Daoy (cell line): ENCODE measurements around the gene MLEC. TPM values are rescaled to one million over a fixed set of nuclear protein-coding genes. Genes with fewer than 3 reads are reported as not detected.
"Not testable (repeated sequence)": the region's sequence is repeated elsewhere in the genome, so short reads cannot be mapped to it uniquely, and the experiment has no call there.

ENCODE experiments used
- DNase-seq: peaks from one replicate; pipeline ENCODE4 v3.0.0-alpha.2; 2015; ENCODE audit warnings: low read depth
- total RNA-seq: library from RNA; depleted of rRNA; stranded (reverse); fragments of >200 nt; shearing (Covaris generic); gene quantifications from 2 replicates; pipeline ENCODE4 v1.2.3, GENCODE V29; 2014

The MLEC gene
- total RNA-seq, 1 experiment from 2014 or later, result 108 TPM

DNA sequence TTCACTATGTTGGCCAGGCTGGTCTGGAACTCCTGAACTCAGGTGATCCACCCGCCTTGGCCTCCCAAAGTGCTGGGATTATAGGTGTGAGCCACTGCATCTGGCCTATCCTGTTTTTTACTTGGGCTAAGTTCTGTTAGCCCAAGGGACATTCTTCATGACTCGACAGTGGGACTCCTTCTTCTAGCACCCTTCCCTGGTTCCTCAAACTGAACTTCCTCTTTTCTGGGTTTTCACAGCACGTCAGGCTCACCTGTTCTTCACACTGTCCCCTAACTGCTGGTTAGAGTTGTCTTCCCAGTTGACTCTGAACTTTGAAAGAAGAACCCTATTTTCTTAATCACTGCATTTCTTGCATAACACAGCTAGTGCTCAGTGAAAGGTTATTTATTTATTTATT lies 24.1 kb upstream of the MLEC start:
- DNase-seq, result no peak

DNA sequence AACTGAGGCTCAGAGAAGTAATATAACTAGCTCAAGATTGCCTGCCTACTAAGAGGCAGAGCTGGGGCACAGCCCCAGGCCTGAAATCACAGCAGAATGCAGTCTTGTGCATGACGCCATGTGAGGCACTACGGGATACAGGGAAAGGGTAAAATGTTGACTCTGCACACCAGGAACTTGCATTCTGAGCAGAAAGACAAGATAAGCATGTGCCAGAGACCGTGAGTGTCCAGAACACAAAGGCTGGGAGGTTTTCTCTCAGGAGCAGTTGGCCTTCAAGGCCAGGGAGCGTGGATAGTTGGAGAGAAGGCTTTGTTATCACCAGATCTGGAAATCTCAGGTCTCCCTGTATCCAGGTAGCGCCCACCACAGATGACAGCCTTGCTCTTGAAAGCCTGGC lies 23.2 kb upstream of the MLEC start:
- DNase-seq, result no peak

DNA sequence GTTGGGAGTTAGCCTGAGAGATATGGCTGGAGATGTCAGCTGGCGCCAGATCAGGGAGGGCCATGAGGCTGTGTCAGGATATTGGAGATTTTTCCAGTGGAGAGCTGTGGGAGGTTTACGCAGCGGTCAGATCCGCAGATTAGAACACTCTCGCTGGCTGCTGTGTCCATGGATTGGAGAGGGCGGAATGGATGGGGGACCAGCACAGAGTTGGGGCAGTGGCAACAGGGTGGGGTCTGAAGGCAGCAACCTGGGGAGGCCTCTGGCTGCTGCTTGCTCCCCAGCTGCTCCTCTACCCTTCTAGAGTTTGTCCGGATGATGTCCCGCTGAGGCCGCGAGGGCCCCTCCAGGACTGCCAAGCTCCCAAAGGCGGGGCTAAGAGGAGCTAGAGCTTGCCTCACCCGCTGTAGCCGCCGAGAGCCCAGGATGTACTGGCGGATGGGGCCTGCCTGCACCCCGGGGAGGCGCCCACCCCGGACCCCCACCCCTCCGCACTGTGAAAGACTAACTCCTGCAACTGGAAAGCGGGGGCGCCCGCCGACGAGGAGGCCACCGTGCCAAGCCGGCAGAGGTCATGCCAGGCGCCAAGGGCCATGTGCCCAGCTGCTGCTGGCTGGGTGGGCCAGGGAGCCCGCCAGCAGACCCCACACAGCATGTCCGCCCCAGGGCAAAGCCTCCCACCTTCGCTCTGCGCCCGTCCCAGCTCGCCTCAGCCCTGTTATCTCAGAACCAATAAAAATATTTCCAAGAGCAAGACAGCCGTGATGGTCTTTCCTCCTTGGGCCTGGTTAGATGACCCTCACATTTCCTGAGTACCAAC lies 20.2 kb upstream of the MLEC start:
- no peak for DNase-seq

DNA sequence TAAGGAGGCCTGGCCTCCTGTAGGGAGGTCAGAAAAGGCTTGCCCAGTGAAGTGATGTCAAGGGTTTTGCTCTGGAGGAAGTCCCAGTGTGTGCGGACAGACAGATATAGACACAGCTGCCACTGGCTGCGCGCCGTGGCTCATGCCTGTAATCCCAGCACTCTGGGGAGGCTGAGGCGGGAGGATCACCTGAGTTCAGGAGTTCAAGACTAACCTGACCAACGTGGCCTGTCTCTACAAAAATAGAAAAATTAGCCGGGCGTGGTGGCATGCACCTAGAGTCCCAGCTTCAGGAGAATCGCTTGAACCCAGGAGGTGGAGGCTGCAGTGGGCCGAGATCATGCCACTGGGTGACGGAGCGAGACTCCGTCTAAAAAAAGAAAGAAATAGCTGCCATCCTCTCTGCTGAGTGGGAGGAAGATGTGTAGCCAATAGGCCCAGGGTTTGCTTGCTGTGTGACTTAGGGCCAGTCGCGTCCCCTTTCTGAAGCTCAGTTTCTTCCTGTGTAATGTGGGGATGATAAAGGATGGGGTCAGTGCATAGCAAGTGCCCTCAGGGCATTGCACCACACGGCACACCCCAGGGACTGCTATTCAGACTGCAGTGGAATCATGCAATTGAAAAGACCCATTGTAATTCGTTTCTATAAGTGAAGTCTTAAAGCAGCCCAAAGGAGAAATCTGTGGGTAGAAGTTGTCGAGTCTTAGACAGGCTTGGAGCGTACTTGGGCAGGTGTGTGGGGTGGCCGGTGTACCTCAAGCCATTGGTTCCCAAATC lies 18.7 kb upstream of the MLEC start:
- no peak for DNase-seq

DNA sequence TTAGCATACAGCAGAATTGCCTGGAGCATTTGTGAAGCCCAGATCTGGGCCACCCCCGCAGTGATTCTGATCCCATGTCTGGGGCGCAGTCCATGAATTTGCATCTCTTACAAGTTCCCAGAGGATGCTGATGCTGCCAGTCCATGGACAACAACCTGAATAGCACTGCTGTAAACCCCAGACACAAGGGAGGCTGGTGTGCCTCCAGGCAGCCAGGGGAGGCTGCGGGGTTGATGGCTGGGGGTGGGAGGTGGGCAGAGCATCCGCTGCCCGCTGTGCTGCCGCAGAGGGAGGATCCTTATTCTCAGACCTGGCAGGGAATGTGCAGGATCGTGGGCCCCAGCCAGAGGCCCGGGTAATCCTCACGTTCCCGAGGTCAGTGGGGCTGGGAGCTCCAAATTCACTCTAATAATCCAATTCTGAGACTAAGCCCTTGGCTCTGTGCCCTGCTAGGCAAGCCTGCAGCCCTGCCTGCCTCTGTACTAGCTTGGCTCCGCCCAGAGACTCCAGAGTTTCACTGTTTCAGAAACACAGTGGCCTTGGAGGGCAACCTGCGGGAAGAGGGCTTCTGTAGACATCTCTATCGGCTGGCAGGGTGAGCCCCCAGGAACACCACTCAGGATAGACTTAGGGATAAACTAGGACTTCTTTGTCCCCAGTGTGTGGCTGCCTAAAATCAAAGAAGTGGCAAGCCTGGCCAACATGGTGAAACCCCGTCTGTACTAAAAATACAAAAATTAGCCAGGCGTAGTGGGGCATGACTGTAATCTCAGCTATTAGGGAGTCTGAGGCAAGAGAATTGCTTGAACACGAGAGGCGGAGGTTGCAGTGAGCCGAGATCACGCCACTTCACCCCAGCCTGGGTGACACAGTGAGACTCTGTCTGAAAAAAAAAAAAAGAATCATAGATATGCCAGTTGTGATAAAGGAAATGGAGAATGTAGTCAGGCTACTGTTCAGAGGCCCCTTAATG lies 17.8 kb upstream of the MLEC start:
- peak; percentile 32 for DNase-seq

DNA sequence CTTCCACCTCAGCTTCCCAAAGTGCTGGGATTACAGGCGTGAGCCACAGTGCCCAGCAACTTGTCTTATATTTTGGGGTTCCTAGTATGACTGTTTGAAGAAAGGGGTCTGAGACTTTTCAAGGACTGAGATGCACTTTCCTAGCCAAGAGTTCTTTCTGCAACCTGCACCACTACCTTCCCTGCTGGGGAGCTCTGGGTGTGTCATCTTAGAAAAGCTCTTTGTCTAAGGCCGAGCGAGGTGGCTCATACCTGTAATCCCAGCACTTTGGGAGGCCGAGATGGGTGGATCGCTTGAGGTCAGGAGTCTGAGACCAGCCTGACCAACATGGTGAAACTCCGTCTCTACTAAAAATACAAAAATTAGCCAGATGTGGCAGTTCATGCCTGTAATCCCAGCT lies 16.7 kb upstream of the MLEC start:
- not testable (repeated sequence) for DNase-seq

DNA sequence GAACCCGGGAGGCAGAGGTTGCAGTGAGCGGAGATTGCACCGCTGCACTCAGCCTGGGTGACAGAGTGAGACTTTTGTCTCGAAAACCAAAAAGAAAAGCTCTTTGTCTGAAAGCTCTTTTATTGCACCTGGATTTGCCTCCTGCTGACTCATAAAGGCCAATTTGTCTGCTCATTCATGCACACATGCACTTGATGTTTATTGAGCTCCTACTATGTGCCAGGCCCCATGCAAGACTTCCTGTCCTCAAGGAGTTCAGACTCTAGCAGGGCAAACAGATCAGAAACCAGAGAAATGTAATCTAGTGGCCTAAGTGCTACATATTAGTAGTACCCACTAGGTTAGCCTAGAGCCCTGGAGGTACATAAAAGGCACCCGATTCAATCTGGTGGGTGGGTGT lies 16.3 kb upstream of the MLEC start:
- no peak for DNase-seq

DNA sequence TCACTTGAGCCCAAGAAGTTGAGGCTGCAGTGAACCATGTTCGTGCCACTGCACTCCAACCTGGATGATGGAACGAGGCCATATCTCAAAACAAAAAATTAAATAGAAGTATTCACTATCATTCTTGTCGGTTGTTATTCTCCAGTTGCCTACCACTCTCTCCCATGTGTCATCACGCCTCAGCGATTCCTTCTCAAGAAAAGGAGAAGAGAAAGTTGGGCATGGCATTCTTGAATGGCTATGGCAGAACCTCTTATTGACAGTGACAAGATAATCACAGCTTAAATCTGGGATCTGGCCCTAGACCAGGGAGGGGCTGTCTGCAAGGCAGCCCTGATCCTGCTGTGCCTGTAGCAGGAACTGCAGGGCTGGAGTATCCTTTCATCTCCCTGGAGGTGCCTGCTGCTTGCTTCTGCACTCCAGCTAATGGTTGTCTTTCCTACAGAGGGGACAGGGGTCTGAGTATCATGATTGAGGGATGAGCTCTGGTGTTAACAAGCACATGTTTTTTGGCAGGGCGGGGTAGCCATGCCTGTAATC lies 12.8 kb upstream of the MLEC start:
- no peak for DNase-seq

DNA sequence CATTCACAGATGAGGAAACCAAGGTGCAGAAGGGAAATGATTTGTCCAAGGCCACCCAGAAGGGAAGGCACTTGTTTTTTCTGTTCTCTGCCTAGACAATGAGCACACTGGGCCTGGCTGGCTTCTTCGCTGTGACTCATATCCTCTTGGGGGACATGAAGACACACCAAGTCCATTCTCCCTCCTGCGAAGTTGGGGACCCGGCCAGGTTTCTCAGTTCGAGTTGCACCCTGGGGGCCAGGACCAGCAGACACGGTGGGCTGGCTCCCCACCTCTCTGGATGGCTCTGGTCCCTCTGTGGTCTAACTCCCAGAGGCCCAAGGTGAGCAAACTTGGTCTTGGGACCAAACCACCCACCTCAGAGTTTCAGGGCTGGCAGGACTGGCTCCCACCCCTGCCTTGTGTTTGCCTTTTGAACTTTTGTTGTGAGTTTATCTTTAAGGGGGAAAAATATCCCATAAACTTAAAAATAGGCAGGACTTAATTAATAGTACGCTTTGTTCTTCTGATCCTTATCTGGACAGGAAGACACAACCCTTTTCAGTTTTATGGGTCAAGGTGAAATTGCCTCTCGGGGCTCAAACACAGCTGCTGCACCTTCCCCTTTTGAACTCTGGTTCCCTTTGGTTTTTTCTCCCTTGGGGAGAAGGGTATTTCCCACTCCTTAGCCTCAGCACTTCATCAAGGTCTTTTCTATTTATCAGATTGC lies 9.0 kb upstream of the MLEC start:
- peak; percentile 87 for DNase-seq

DNA sequence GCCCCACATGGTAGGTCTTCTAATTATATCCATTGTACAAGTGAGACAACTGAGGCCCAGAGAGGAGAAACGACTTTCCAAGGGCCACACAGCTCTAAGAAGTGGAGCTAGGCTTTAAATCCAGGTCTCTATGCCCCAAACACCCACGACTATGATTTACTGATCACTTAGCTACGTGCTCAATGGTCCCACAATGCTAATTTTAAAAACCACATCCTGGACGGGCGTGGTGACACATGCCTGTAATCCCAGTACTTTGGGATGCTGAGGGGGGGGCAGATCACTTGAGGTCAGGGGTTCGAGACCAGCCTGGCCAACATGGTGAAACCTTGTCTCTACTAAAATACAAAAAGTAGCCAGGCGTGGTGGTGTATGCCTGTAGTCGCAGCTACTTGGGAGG lies 8.4 kb upstream of the MLEC start:
- peak; percentile 65 for DNase-seq

DNA sequence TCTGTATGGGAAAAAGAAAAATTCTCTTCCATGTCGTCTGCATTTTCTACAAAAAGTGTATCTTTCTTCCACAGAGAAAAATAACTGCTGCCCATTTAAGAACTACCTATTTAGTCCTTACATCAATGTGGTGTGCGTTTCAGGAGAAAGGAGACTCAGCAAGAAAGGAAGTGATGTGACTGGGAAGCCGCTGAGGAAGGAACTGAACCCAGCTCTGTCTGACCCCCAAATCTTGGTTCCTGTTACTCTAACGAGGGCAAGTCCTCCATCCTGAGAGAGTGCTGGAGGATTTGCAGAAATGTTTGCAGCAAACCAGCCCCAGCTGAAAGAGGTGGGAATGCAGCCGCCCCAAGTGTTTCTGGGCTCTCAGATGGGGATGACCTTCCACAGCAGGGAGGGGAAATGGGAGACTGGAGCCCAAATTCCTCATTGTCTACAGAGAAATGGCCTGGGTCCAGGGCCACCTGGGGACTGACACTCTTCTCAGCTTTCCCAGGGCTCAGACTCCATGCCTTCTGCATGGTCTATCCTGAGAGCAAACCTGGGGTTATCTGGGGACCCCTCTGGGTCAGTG lies 6.7 kb upstream of the MLEC start:
- no peak for DNase-seq

DNA sequence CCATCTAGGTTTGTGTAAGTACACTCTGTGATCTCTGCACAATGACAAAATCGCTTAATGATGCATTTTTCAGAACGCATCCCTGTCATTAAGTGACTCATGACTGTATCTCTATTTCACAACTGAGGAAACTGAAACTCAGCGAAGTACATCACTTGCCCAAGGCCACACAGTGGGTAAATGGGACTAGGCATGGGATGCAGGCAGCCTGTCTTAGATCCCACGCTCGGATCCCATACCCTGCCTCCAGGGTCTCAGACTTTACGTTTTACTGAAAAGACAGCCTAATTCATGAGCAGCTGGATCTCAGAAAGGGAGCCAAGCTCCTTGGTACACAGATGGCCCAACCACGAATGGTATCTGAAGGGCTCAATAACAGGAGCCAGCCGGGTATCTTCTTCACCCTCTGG lies 2.4 kb upstream of the MLEC start:
- no peak for DNase-seq

DNA sequence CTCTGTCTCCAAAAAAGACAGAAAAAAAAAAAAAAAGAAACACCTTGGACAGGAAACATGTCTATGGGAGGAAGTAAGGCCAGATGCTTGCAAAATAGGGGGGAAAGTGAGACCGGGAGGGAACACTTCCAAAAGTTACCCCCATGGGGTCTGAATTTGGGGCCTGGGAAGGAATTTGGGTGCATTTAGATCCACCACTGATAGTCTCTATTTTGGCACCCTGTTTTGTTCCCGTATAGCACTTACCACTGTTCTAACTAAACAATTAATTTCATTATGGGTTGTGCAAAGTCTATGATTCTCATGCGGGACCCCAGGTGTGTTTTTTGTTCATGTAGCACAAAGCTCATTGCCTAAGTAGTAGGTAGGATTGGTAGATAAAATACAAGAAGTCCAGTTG lies 1.4 kb upstream of the MLEC start:
- DNase-seq, result no peak

DNA sequence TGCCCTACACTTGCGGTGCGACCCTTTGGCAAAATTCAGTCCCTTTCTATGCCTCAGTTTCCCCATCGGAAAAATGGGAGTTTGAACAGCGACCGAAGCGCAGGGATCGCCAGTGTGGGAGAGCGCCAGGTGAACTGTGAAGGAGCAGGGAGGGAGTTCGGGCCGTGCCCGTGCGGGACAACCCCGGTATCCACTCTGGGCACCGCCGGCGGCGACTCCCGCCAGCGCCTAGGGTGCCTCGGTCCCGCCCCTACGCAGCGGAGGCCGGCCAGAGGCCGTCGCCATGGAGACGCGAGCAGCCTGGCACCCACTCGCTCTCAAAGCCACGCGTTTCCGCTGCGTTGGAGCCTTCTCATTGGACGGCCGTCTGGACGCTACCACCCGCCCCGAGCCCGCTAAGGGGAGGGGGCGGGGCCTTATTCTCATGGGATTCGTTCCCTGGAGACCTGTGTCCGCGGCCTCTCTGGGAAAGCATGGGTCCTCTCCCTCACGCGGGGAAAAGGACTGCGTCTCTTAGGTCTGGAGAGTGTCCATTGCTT lies 729 bp upstream of the MLEC start:
- DNase-seq, result peak; percentile 99

DNA sequence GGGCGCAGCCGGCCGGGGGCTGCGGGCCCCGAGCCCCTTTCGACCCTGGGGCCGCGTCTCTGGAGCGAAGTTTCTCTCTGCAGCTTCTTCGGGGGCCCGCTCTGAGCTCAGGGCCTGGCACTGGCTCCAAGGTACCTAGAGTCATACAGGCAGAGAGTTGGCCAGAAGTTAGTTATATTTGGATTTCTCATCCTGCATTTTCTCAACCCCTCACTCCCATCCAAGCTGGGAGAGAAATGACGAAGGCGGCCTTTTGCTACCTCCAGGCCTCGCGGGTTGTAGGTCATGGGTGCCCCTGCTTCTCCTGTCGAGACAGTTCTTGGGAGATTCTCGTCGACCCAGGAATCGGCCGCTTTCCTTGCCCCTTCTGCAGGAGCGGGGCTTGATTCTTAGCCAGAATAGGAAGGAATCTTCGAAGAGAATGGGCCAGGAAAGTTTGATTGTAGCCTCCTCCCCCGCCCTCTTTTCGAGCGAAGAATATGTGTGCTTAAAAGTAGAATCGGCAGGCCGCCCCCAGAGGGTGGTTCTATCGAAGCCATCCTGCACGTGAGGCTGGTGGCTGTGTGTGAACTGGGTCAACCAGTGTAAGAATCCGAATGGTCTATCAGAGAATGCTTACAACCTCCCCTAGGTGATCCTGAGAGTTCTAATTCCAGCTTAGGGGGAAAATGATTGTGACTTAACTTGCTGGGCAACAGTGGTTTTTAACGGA lies 785 bp downstream of the MLEC start:
- DNase-seq, result no peak

DNA sequence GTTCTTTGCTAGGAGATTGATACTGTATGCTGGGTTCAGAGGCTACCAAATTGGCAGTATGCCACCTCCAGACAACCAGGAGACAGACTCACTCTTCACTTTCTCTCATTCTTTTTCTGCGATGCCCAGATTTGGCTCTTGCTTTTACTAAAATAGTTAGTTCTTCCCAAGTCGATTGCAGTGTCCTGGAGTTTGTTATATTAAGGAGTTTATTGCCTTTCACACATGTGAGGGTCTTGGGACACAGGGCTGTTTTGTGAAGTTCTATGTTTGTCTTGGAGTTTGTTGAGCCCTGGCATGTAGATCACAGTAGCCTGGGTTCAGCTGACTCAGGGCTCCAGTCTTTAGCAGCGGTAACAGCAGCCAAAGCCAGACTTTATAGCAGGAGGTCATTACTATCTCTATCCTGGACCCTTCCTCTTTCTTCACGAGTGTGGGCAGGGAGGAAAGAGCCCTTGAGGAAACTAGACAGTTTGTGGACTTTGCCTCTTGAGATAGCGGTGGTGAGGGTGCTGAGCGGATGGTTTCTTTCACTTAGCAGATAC lies 1.6 kb downstream of the MLEC start:
- peak; percentile 27 for DNase-seq

DNA sequence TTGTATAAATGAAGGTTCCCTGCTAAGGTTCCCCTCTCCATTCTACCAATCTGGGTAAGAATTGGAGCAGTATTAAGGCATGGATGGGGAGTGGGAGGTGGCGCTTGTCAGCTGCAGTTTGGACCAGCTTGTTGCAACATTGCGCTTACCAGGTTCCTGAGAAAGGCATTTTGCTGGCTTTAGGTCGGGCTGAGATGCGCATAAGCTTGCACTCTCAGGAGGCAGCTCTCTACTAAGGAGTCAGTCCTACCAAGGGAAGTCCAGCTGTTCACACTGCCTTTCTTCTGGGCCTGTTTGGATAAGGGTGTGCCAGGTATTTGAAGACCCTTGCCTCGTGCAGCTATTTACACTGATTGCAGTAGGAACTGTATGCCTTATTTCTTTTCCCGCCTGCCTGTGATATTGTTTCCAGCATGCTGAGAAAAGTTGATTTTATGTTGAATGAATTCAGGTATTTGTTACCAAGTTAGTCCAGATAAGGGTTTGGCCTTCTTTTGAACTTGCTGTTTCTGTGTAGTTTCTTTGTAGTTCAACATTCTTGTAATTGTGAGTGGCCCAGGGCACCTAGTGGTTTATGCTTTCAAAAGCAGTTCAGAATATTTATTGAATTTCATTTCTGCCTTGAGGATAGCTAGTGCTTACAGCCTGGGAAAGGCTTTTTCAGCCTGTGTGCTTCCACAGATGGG lies 2.6 kb downstream of the MLEC start:
- DNase-seq, result no peak

DNA sequence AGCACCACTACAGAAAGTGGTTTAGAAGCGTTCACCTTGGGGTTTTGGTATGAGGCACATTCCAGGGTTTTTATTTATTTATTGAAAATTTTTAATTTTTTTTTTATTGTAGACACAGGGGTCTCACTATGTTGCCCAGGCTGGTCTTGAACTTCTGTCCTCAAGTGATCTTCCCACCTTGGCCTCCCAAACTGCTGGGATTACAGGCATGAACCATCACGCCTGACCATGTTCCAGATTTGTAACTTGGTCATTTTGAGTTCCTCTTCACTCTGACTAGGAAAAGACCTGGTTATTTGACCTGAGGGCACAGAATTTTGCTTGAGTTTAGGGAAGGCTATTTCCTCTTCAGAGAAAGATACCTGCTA lies 3.1 kb downstream of the MLEC start:
- DNase-seq, result no peak

DNA sequence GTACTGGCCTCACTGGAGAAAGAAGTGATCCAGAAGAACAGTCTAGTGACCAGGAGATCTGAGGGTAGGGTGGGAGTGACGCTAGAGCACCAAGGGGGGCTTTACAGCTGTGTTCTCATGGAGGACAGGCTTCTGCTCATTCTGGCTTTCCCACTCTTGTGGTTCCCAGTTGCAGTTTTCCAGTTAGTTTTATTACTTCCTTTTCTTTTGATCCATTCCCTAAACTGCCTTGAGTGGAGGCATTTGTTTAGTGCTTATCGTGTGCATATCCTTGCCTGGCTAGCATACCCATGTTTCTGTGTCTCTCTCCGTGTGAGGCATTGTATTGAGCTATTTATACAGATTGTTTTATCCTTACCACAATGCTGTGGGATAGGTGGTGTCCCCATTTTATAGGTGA lies 4.0 kb downstream of the MLEC start:
- no peak for DNase-seq
